Vagina (tissue), 2 donors: ENCODE data around the gene NSFL1C. TPM values are rescaled to one million over a fixed set of nuclear protein-coding genes. Genes with fewer than 3 reads are reported as not detected.

Experiments
- DNase-seq, 2 donors: peaks; one replicate each; pipeline ENCODE4 v3.0.0-alpha.2; 2017; ENCODE audit errors: extremely low spot score in 2 of 2
- H3K27ac ChIP-seq: fragments of 200-600 bp; sonication (generic); one replicate; pipeline ENCODE4 v1.5.1; 2019
- H3K27me3 ChIP-seq: fragments of 200-600 bp; sonication (generic); one replicate; pipeline ENCODE4 v1.5.1; 2019
- H3K36me3 ChIP-seq, 2 donors: fragments of 200-600 bp; sonication (generic); one replicate each; pipeline ENCODE4 v1.5.1; 2017 to 2019
- H3K4me1 ChIP-seq: fragments of 200-600 bp; sonication (generic); one replicate; pipeline ENCODE4 v1.5.1; 2019
- H3K4me3 ChIP-seq, 2 donors: fragments of 200-600 bp; sonication (generic); 1 replicate in 1 of 2; 2 replicates in 1 of 2; pipeline ENCODE4 v1.5.1; 2016 to 2019
- H3K9me3 ChIP-seq: fragments of 200-600 bp; sonication (generic); one replicate; pipeline ENCODE4 v1.5.1; 2019
- POLR2A ChIP-seq, 2 donors: fragments of 450-650 bp; IDR thresholded peaks; one replicate each; pipeline ENCODE4 v1.6.1; 2017; ENCODE audit warnings: antibody characterized with exemption in 2 of 2, mild to moderate bottlenecking in 2 of 2, moderate library complexity in 2 of 2
- POLR2AphosphoS5 ChIP-seq, 2 donors: sonication (generic); formaldehyde crosslinking; IDR thresholded peaks; one replicate each; pipeline ENCODE4 v1.9.0; 2017; ENCODE audit warnings: antibody characterized with exemption in 2 of 2, mild to moderate bottlenecking in 2 of 2, low read depth in 1 of 2; ENCODE audit not compliant: insufficient read depth in 1 of 2
- intact Hi-C: fragments of 100-400 bp; cut with DNase I; formaldehyde crosslinking; loops from one replicate; pipeline ENCODE4 v1.15.1; 2023
- total RNA-seq: library from RNA; depleted of rRNA; stranded (reverse); fragments of >200 nt; gene quantifications from one replicate; pipeline ENCODE4 v1.2.3, GENCODE V29; 2016
- TF ChIP-seq, protein P1 (sequence below), 3 experiments: fragments of 450-650 bp in 2 of 3; fragments of 200-600 bp in 1 of 3; sonication (generic) in 1 of 3; IDR thresholded peaks; one replicate each; pipeline ENCODE4 v1.5.1; 2017 to 2019; ENCODE audit warnings: antibody characterized with exemption in 3 of 3, mild to moderate bottlenecking in 2 of 3, moderate library complexity in 2 of 3

The NSFL1C gene
- total RNA-seq, 1 donor from 2014 or later, result 53.8 TPM

DNA sequence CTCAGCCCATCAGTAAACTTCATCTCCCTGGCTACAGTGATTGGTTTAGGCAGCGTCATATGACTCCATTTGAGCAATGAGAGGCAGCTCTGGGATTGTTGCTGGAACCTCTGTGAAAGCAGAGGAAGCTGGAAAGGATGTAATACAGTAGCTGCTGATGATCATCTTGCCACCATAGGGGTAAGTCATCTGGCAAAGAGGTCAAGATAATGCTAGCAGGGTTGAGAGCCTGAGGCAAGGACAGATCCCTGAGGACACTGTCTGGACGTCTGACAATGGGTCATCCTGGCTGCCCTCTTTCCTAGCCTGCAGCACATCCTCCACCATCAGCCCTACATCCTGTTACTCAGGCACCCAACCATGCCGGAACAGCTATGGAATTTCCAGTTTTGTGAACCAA is 48.3 kb downstream of the NSFL1C start:
- Histone ChIP-seq H3K27me3 (no peaks in the 10 kb centered on the region), H3K4me3 (no peak overlapping the region), H3K27ac (no peak overlapping the region), H3K9me3 (peaks cover 4% of the 10 kb centered on the region), H3K36me3 (no peaks in the 10 kb centered on the region), H3K4me1 (no peaks in the 10 kb centered on the region)
- no peak for TF ChIP-seq POLR2A (IDR thresholded peaks at IDR 0.05)
- TF ChIP-seq, protein P1, sequence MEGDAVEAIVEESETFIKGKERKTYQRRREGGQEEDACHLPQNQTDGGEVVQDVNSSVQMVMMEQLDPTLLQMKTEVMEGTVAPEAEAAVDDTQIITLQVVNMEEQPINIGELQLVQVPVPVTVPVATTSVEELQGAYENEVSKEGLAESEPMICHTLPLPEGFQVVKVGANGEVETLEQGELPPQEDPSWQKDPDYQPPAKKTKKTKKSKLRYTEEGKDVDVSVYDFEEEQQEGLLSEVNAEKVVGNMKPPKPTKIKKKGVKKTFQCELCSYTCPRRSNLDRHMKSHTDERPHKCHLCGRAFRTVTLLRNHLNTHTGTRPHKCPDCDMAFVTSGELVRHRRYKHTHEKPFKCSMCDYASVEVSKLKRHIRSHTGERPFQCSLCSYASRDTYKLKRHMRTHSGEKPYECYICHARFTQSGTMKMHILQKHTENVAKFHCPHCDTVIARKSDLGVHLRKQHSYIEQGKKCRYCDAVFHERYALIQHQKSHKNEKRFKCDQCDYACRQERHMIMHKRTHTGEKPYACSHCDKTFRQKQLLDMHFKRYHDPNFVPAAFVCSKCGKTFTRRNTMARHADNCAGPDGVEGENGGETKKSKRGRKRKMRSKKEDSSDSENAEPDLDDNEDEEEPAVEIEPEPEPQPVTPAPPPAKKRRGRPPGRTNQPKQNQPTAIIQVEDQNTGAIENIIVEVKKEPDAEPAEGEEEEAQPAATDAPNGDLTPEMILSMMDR (IDR thresholded peaks at IDR 0.05), result no peak
- no peak for TF ChIP-seq POLR2AphosphoS5 (IDR thresholded peaks at IDR 0.05; ENCODE audit: insufficient read depth in 1 of 2, low read depth in 1 of 2)
- DNase-seq, result no peak
- intact Hi-C loops, result no loop called here

DNA sequence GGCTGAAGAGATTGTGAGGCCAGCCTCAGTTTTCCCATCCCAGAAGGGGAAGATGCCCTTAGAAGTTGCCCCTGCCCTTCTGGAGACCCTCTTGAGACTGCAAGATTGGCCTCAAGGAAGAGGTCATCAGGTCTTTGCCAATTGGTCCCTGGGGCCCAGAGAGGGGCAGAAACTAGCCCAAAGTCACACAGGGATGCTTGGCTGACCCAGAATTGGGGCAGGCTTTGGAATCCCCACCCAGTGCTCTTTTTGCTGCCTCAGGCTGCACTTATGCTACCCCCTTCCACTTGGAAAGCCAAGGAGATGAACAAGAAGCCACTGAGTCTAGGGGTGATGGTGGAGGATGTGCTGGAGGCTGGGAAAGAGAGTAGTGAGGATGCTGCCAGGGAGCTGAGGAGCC is 48.9 kb downstream of the NSFL1C start:
- Histone ChIP-seq H3K36me3 (no peaks in the 10 kb centered on the region), H3K9me3 (peaks cover 4% of the 10 kb centered on the region), H3K4me1 (no peaks in the 10 kb centered on the region), H3K27ac (no peak overlapping the region), H3K4me3 (no peak overlapping the region), H3K27me3 (no peaks in the 10 kb centered on the region)
- intact Hi-C loops, result no loop called here
- no peak for DNase-seq
- TF ChIP-seq POLR2AphosphoS5 (IDR thresholded peaks at IDR 0.05; ENCODE audit: insufficient read depth in 1 of 2, low read depth in 1 of 2) (no peak), POLR2A (IDR thresholded peaks at IDR 0.05) (no peak)
- TF ChIP-seq, protein P1 (IDR thresholded peaks at IDR 0.05), result no peak

DNA sequence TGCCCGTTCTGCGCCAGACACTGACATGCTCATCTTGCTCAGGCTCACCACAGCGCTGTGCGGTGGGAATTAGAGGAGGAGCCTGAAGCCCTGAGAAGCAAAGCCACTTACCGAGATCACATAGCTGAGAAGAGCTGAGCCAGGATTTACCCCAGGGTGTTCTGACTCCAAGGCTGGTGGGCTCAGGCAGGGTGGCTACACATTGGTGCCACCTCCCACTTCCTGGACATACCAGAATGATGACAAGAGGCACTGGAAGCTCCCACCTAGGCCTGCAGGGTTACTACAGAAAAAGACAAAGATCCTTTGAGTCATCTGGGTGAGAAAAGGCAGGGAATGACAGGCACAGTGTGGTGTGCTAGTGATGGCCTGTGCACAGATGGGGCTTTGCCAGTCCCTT is 49.4 kb downstream of the NSFL1C start:
- H3K9me3 ChIP-seq, result peaks cover 4% of the 10 kb centered on the region
- H3K27ac ChIP-seq, result no peak overlapping the region
- intact Hi-C loops, result no loop called here
- no peak for TF ChIP-seq POLR2A (IDR thresholded peaks at IDR 0.05)
- TF ChIP-seq POLR2AphosphoS5 (IDR thresholded peaks at IDR 0.05; ENCODE audit: insufficient read depth in 1 of 2, low read depth in 1 of 2), result no peak
- TF ChIP-seq, protein P1 (IDR thresholded peaks at IDR 0.05), result no peak
- DNase-seq, result no peak
- no peaks in the 10 kb centered on the region for H3K4me1 ChIP-seq
- H3K36me3 ChIP-seq, result no peaks in the 10 kb centered on the region
- H3K4me3 ChIP-seq, result no peak overlapping the region
- no peaks in the 10 kb centered on the region for H3K27me3 ChIP-seq

DNA sequence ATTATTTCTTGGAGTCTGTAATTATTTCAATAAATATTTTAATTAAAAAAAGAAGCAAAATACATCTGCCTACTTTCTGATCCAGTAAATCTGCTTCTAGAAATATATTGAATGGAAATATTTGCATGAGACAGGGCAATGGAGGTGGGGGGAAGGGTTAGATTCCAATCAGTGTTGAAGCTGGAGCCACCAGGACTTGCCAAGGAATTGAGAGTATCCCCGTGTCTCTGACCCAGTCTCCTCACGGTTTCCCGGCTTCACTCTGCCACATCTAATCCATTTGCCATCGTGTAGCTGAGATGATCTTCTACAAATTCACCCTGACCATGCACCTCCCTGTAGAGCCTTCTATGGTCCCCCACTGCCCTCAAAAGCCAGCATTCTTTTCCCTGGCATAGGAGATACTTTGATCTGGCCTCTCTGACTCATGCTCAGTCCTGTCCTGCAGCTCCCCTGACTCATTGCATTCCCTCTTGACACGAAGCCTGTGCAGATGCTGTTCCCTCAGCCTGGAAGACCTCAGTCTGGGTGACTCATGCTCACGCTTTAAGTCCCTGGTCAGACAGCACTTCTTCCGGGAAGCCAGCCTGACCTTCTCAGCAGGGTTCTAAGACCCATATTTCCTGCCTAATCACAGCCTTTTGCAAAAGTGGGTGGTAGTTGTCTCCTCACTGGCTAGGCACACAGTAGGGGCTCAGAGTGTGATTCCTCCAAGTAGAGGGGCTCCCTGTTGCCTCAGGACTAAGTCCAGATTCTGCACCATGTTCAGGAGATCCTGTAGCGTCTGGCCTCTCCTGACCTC is 50.8 kb downstream of the NSFL1C start:
- intact Hi-C loops, result no loop called here
- Histone ChIP-seq H3K27me3 (no peaks in the 10 kb centered on the region), H3K36me3 (no peaks in the 10 kb centered on the region), H3K9me3 (peaks cover 1% of the 10 kb centered on the region), H3K27ac (no peak overlapping the region), H3K4me1 (no peaks in the 10 kb centered on the region), H3K4me3 (no peak overlapping the region)
- no peak for TF ChIP-seq POLR2AphosphoS5 (IDR thresholded peaks at IDR 0.05; ENCODE audit: insufficient read depth in 1 of 2, low read depth in 1 of 2)
- TF ChIP-seq, protein P1 (IDR thresholded peaks at IDR 0.05), result no peak
- TF ChIP-seq POLR2A (IDR thresholded peaks at IDR 0.05), result no peak
- DNase-seq, result no peak

DNA sequence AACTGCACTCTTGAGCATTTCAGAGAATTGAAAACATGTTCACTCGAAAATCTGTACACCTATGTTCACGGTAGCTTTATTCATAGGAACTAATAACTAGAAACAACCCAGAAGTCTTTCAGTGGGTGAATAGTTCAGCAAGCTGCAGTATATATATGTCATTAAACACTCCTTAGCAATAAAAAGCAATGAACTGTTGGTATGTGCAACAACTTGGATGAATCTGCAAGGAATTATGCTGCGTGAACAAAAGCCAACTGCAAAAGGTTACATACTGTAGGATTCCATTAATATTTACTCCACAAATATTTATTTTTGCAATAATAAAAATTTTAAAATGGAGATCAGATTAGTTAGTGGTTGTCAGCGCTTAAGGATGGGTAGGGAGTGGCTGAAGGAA is 51.7 kb downstream of the NSFL1C start:
- Histone ChIP-seq H3K4me3 (no peak overlapping the region), H3K27ac (no peak overlapping the region), H3K9me3 (no peaks in the 10 kb centered on the region), H3K36me3 (no peaks in the 10 kb centered on the region), H3K27me3 (no peaks in the 10 kb centered on the region), H3K4me1 (no peaks in the 10 kb centered on the region)
- TF ChIP-seq, protein P1 (IDR thresholded peaks at IDR 0.05), result no peak
- TF ChIP-seq POLR2AphosphoS5 (IDR thresholded peaks at IDR 0.05; ENCODE audit: insufficient read depth in 1 of 2, low read depth in 1 of 2) (no peak), POLR2A (IDR thresholded peaks at IDR 0.05) (no peak)
- intact Hi-C loops, result no loop called here
- no peak for DNase-seq
